ENCODE measurements around the gene SYT14.

The SYT14 gene

DNA sequence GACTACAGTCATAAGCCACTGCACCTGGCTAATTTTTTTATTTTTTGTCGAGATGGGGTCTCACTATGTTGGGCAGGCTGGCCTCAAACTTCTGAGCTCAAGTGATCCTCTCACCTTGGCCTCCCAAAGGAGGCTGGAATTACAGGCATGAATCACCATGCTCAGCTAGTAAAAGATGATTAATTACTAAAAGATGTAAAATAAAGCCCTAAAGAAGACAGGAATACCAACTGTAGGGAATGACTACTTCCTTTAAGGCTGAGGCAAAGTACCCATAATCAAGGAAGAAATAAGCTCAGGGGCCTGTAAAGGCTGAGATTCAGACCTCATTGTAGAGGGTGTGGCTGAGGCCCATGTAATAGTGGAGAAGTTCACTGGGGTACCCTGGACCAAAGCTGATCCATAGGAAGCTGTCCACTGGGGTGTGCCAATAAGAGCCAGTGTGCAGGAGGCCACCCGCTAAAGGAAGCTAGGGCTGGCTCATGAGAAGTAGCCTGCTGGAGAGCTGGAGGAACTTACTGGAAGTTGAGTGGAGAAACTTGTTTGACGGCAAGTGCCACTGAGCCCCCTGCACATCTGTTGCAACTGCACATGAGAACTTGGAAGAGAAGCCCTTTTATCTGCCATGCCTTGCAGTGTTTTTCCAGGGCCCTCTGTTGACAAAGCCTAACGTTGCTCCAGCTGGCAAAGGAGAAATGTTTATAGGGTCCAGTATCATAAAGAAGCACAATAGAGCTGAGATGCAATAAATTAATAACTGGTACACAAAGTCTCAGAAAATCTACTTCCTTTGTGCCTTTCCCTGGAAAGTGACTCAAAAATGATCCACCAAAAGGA, 276.8 kb downstream of the SYT14 start:
- no peak for DNase-seq

DNA sequence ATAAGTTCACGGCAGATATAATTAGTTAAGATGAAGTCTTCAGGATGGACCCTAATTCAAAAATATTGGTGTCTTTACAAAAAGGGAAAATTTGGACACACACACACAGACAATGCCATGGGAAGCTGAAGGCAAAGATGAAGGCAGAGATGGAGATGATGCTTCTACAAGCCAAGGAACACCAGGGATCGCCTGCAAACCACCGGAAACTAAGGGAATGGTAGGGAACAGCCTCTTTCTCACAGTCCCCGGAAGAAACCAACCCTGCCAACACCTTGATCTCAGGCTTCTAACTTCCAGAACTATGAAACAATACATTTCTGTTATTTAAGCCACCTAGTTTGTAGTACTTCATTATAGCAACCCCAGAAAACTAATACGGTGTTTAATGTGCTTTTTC, 279.5 kb downstream of the SYT14 start:
- DNase-seq, result no peak

DNA sequence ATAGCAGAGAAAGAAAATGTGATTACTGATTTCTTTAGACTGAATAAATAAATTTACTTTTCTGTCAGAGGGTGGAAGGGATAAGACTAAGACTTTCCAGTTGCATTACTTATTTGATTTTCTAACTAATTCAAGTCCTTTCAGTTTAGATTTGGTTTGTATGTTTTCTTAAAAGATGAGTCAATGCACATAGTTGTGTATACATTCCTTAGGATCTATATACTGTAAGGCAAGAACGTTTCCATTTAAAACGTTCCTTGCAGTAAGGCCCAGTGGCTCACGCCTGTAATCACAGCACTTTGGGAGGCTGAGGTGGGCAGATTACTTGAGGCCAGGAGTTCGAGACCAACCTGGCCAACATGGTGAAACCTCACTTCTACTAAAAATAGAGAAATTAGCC, 280.0 kb downstream of the SYT14 start:
- DNase-seq, result no peak

Data from stimulated activated CD4-positive, alpha-beta T cell treated with anti-CD3 and anti-CD28 coated beads, Interleukin-12 subunit alpha, Interleukin-12 subunit beta, amount 100 ng/mL, for 4 hours (primary cell).